DND-41 (cell line): Measurements from ENCODE around the gene RFK.

ENCODE experiments used
- ATAC-seq: fragments of 200-7000 bp; cut with Tn5 transposase; 3 replicates; pipeline ENCODE4 v1.9.1; 2021; ENCODE audit warnings: low read depth; ENCODE audit not compliant: insufficient read depth
- DNase-seq: peaks from one replicate; pipeline ENCODE4 v3.0.0-alpha.2; 2020
- H2AFZ ChIP-seq: 2 replicates; pipeline ENCODE4 v1.6.0; 2012; ENCODE audit warnings: low read depth, low read length
- H3K27ac ChIP-seq: 2 replicates; pipeline ENCODE4 v1.5.1; 2012; ENCODE audit warnings: low read length, inconsistent platforms
- H3K27me3 ChIP-seq: fragments of 200-600 bp; sonication (generic); 2 replicates; pipeline ENCODE4 v1.6.0; 2012; ENCODE audit warnings: low read length, mild to moderate bottlenecking, inconsistent platforms; ENCODE audit not compliant: insufficient read depth, poor library complexity
- H3K36me3 ChIP-seq: 2 replicates; pipeline ENCODE4 v1.5.1; 2012; ENCODE audit warnings: low read length, inconsistent platforms; ENCODE audit not compliant: insufficient read depth
- H3K4me1 ChIP-seq: 2 replicates; pipeline ENCODE4 v1.5.1; 2012; ENCODE audit warnings: mild to moderate bottlenecking, low read length; ENCODE audit not compliant: insufficient read depth
- H3K4me2 ChIP-seq: 2 replicates; pipeline ENCODE4 v1.6.0; 2012; ENCODE audit warnings: mild to moderate bottlenecking, moderate library complexity, low read length, inconsistent platforms; ENCODE audit not compliant: insufficient read depth
- H3K4me3 ChIP-seq, 2 experiments: fragments of 200-600 bp in 1 of 2; shearing (Covaris generic) in 1 of 2; 2 replicates each; pipeline ENCODE4 v1.5.1; 2012 to 2016; ENCODE audit warnings: inconsistent platforms in 2 of 2, low read length in 2 of 2, mild to moderate bottlenecking in 2 of 2, low read depth in 1 of 2, moderate library complexity in 1 of 2
- H3K79me2 ChIP-seq: 2 replicates; pipeline ENCODE4 v1.6.0; 2012; ENCODE audit warnings: low read length, inconsistent platforms; ENCODE audit not compliant: insufficient read depth
- H3K9ac ChIP-seq: 2 replicates; pipeline ENCODE4 v1.6.0; 2012; ENCODE audit warnings: low read depth, mild to moderate bottlenecking, inconsistent platforms, low read length, moderate library complexity
- H3K9me3 ChIP-seq: 2 replicates; pipeline ENCODE4 v1.5.1; 2012; ENCODE audit warnings: low read length, moderate library complexity, mild to moderate bottlenecking, inconsistent platforms; ENCODE audit not compliant: insufficient read depth, severe bottlenecking
- H4K20me1 ChIP-seq: 2 replicates; pipeline ENCODE4 v1.6.0; 2012; ENCODE audit warnings: low read length; ENCODE audit not compliant: insufficient read depth
- EZH2 ChIP-seq: IDR thresholded peaks from 3 replicates; pipeline ENCODE4 v1.6.1; 2012; ENCODE audit warnings: borderline replicate concordance, low read depth, mild to moderate bottlenecking, moderate library complexity, low read length, inconsistent platforms; ENCODE audit not compliant: severe bottlenecking
- TF ChIP-seq, protein P1 (sequence below): IDR thresholded peaks from 2 replicates; pipeline ENCODE4 v1.5.1; 2012; ENCODE audit warnings: borderline replicate concordance, low read length, moderate library complexity, mild to moderate bottlenecking; ENCODE audit not compliant: poor library complexity, severe bottlenecking; ENCODE audit errors: extremely low read depth

RFK gene

DNA sequence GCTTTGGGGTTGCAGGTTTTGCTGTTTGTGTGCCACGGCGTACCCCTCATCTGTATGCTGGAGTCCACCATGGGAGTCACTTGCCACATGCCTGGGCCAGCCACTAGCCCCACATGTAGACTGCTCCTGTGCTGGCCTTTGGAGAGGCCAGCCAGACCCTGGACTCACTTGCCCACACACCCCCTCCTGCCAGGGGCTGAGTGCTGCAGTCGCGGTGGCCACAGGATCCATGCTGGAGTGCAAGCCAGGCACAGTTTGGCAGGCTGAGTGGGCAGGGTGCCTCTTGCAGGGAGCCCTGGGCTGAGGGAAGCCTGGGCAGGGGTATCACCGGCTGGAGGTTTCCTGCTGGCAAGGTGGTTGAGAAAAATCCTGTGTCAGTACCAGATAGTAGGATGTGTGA lies 39.2 kb upstream of the RFK start:
- no peak for DNase-seq
- H3K9me3 ChIP-seq: no peaks in the 10 kb centered on the region
- no peaks in the 10 kb centered on the region for H3K36me3 ChIP-seq
- no peak overlapping the region for H3K4me3 ChIP-seq
- no peaks in the 10 kb centered on the region for H3K4me1 ChIP-seq
- no peak overlapping the region for H2AFZ ChIP-seq
- H3K79me2 ChIP-seq: no peaks in the 10 kb centered on the region
- H4K20me1 ChIP-seq: no peaks in the 10 kb centered on the region
- no peak overlapping the region for H3K27ac ChIP-seq
- ATAC-seq: no peak
- peaks cover 3% of the 10 kb centered on the region for H3K27me3 ChIP-seq
- no peak overlapping the region for H3K4me2 ChIP-seq
- TF ChIP-seq, protein P1, sequence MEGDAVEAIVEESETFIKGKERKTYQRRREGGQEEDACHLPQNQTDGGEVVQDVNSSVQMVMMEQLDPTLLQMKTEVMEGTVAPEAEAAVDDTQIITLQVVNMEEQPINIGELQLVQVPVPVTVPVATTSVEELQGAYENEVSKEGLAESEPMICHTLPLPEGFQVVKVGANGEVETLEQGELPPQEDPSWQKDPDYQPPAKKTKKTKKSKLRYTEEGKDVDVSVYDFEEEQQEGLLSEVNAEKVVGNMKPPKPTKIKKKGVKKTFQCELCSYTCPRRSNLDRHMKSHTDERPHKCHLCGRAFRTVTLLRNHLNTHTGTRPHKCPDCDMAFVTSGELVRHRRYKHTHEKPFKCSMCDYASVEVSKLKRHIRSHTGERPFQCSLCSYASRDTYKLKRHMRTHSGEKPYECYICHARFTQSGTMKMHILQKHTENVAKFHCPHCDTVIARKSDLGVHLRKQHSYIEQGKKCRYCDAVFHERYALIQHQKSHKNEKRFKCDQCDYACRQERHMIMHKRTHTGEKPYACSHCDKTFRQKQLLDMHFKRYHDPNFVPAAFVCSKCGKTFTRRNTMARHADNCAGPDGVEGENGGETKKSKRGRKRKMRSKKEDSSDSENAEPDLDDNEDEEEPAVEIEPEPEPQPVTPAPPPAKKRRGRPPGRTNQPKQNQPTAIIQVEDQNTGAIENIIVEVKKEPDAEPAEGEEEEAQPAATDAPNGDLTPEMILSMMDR: no peak
- no peak for TF ChIP-seq EZH2
- no peak overlapping the region for H3K9ac ChIP-seq

DNA sequence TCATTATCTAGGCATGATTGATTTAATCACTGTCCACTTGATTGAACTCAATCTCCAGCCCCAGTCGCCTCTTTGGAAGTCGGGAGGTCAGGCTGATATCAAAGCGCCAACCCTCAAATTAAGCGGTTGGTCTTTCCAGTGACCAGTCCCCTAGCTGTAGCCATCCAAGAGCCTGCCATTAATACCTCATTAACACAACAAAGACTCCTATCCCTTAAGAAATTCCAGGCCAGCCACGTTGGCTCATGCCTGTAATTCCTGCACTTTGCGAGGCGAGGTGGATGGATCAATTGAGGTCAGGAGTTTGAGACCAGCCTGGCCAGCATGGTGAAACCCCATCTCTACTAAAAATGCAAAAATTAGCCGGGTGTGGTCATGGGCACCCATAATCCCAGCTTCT lies 37.4 kb upstream of the RFK start:
- Histone ChIP-seq H3K4me2 (no peak overlapping the region), H3K9me3 (no peaks in the 10 kb centered on the region), H4K20me1 (no peaks in the 10 kb centered on the region), H2AFZ (no peak overlapping the region), H3K4me3 (no peak overlapping the region), H3K79me2 (no peaks in the 10 kb centered on the region), H3K9ac (no peak overlapping the region), H3K27me3 (peaks cover 3% of the 10 kb centered on the region), H3K36me3 (no peaks in the 10 kb centered on the region), H3K4me1 (no peaks in the 10 kb centered on the region), H3K27ac (no peak overlapping the region)
- ATAC-seq (no peak), DNase-seq (no peak)
- TF ChIP-seq, protein P1: no peak
- TF ChIP-seq EZH2: no peak

DNA sequence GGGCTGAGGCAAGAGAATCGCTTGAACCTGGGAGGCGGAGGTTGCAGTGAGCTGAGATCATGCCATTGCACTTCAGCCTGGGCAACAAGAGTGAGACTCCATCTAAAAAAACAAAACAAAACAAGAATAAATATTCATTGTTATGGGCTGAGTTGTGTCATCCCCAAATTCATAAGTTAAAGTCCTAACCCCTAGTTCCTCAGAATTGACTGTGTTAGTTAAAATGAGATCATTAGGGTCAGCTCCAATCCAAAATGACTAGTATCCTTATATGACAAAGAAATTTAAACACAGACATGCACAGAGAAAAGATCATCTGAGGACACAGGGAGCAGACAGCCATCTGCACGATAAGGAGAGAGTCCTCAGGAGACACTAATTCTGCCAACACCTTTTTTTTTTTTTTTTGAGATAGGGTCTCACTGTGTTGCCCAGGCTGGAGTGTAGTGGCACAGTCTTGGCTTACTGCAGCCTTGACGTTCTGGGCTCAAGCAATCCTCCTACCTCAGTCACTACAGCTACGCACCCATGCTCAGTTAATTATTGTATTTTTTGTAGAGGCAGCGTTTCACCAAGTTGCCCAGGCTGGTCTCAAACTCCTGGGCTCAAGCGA lies 32.7 kb upstream of the RFK start:
- Histone ChIP-seq H3K79me2 (no peaks in the 10 kb centered on the region), H3K4me3 (no peak overlapping the region), H3K27me3 (no peaks in the 10 kb centered on the region), H3K27ac (no peak overlapping the region), H3K36me3 (no peaks in the 10 kb centered on the region), H3K4me2 (no peak overlapping the region), H3K4me1 (no peaks in the 10 kb centered on the region), H2AFZ (no peak overlapping the region), H3K9me3 (no peaks in the 10 kb centered on the region), H4K20me1 (no peaks in the 10 kb centered on the region), H3K9ac (no peak overlapping the region)
- TF ChIP-seq, protein P1: no peak
- no peak for TF ChIP-seq EZH2
- ATAC-seq: no peak
- DNase-seq: no peak

DNA sequence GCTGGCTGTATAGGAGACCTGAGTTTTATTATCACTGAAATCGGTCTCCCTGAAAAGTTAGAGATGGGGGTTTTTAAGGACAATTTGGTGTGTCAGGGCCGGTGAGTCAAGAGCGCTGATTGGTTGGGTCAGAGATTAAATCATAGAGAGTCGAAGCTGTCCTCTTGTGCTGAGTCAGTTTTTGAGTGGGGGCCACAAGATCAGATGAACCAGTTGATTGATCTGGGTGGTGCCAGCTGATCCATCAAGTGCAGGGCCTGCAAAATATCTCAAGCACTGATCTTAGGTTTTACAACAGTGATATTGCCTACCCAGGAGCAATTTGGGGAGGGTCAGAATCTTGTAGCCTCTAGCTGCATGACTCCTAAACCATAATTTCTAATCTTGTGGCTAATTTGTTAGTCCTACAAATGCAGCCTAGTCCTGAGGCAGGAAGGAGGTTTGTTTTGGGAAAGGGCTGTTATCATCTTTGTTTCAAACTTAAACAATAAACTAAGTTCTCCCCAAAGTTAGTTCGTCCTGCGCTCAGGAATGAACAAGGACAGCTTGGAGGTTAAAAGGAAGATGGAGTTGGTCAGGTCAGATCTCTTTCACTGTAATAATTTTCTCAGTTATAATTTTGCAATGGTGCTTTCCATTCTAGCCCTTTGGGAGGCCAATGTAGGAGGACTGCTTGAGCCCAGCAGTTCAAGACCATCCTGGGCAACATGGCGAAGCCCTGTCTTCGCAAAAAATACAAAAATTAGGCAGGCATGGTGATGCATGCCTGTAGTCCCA lies 31.6 kb upstream of the RFK start:
- H4K20me1 ChIP-seq: no peaks in the 10 kb centered on the region
- H3K4me2 ChIP-seq: no peak overlapping the region
- H3K4me3 ChIP-seq: no peak overlapping the region
- H3K27me3 ChIP-seq: no peaks in the 10 kb centered on the region
- no peak overlapping the region for H3K9ac ChIP-seq
- TF ChIP-seq EZH2: no peak
- TF ChIP-seq, protein P1: no peak
- no peaks in the 10 kb centered on the region for H3K79me2 ChIP-seq
- ATAC-seq: no peak
- H3K4me1 ChIP-seq: no peaks in the 10 kb centered on the region
- no peak overlapping the region for H3K27ac ChIP-seq
- H3K9me3 ChIP-seq: no peaks in the 10 kb centered on the region
- DNase-seq: no peak
- no peaks in the 10 kb centered on the region for H3K36me3 ChIP-seq
- no peak overlapping the region for H2AFZ ChIP-seq
